IMR-90 (cell line): ENCODE measurements around the gene TRPV4. TPM values are rescaled to one million over a fixed set of nuclear protein-coding genes. Genes with fewer than 3 reads are reported as not detected.

Experiments
- ATAC-seq: fragments of 200-7000 bp; cut with Tn5 transposase; 2 replicates; pipeline ENCODE4 v1.9.1; 2020; ENCODE audit warnings: low read depth, mild to moderate bottlenecking, moderate library complexity
- BruUV-seq: library from RNA; stranded (reverse); fragments of 400-500 nt; replicated peaks from 2 replicates; lab custom pipeline; 2021; lab: Mats Ljungman, UMichigan
- CTCF ChIA-PET: fragments of 300-600 bp; formaldehyde crosslinking; extraction: SDS; loops from one replicate; lab custom pipeline; 2021; ENCODE audit warnings: antibody characterized with exemption; lab: Yijun Ruan, JAX
- POLR2A ChIA-PET: fragments of 300-600 bp; sonication (Branson Sonifier 250); formaldehyde crosslinking; loops from one replicate; lab custom pipeline; 2022; ENCODE audit warnings: antibody characterized with exemption; ENCODE audit not compliant: unreplicated experiment; lab: Charles Lee
- DNase-seq: peaks from one replicate; pipeline ENCODE4 v3.0.0; 2013
- H2AFZ ChIP-seq: replicated peaks from 2 replicates; pipeline ENCODE3; 2013; ENCODE audit warnings: low read length, mild to moderate bottlenecking; ENCODE audit not compliant: poor library complexity
- H2AK5ac ChIP-seq: 2 replicates; pipeline ENCODE4 v1.6.1; 2013; ENCODE audit warnings: low read depth, low read length, inconsistent platforms
- H2AK9ac ChIP-seq: replicated peaks from 2 replicates; pipeline ENCODE3; 2013; ENCODE audit warnings: mild to moderate bottlenecking, low read depth, low read length, moderate library complexity; ENCODE audit not compliant: poor library complexity
- H2BK120ac ChIP-seq: 2 replicates; pipeline ENCODE4 v1.6.1; 2013; ENCODE audit warnings: low read depth, low read length, inconsistent platforms
- H2BK15ac ChIP-seq: 3 replicates; pipeline ENCODE4 v1.6.1; 2013; ENCODE audit warnings: low read depth, low read length, inconsistent platforms
- H2BK20ac ChIP-seq: 2 replicates; pipeline ENCODE4 v1.6.1; 2013; ENCODE audit warnings: low read depth, mild to moderate bottlenecking, inconsistent platforms, low read length, moderate library complexity
- H2BK5ac ChIP-seq: 2 replicates; pipeline ENCODE4 v1.6.1; 2013; ENCODE audit warnings: mild to moderate bottlenecking, low read depth, low read length, inconsistent platforms; ENCODE audit not compliant: poor library complexity, severe bottlenecking
- H3K14ac ChIP-seq: replicated peaks from 2 replicates; pipeline ENCODE4 v1.6.1; 2013; ENCODE audit warnings: low read depth, low read length, inconsistent platforms
- H3K18ac ChIP-seq: 2 replicates; pipeline ENCODE4 v1.6.1; 2013; ENCODE audit warnings: low read depth, low read length, control low read depth
- H3K23ac ChIP-seq: 2 replicates; pipeline ENCODE4 v1.6.1; 2013; ENCODE audit warnings: low read depth, low read length, inconsistent platforms
- H3K27ac ChIP-seq: 2 replicates; pipeline ENCODE4 v1.5.1; 2013; ENCODE audit warnings: mild to moderate bottlenecking, control low read depth, low read length; ENCODE audit not compliant: insufficient read depth
- H3K27me3 ChIP-seq: 2 replicates; pipeline ENCODE4 v1.6.1; 2013; ENCODE audit warnings: low read length; ENCODE audit not compliant: control insufficient read depth, insufficient read depth
- H3K36me3 ChIP-seq: 2 replicates; pipeline ENCODE4 v1.6.1; 2013; ENCODE audit warnings: low read length, mixed read lengths; ENCODE audit not compliant: control insufficient read depth, insufficient read depth
- H3K4ac ChIP-seq: 2 replicates; pipeline ENCODE4 v1.6.1; 2013; ENCODE audit warnings: low read depth, low read length, inconsistent platforms
- H3K4me1 ChIP-seq: 2 replicates; pipeline ENCODE4 v1.6.1; 2013; ENCODE audit warnings: low read length, mixed read lengths; ENCODE audit not compliant: control insufficient read depth, insufficient read depth
- H3K4me2 ChIP-seq: 2 replicates; pipeline ENCODE4 v1.6.1; 2013; ENCODE audit warnings: low read depth, mild to moderate bottlenecking, control low read depth, low read length, moderate library complexity
- H3K4me3 ChIP-seq: 2 replicates; pipeline ENCODE4 v1.5.1; 2013; ENCODE audit warnings: low read depth, mild to moderate bottlenecking, control low read depth, low read length, moderate library complexity; ENCODE audit not compliant: insufficient read depth
- H3K56ac ChIP-seq: 2 replicates; pipeline ENCODE4 v1.6.1; 2013; ENCODE audit warnings: low read length, inconsistent platforms; ENCODE audit not compliant: insufficient read depth; ENCODE audit errors: extremely low read depth
- H3K79me1 ChIP-seq, 2 experiments: 2 replicates each; pipeline ENCODE4 v1.6.1; 2013; ENCODE audit warnings: low read length in 2 of 2, inconsistent platforms in 1 of 2, low read depth in 1 of 2
- H3K9ac ChIP-seq: 2 replicates; pipeline ENCODE4 v1.6.1; 2013; ENCODE audit warnings: low read depth, low read length, control low read depth
- H3K9me1 ChIP-seq: 2 replicates; pipeline ENCODE4 v1.6.1; 2013; ENCODE audit warnings: low read length, inconsistent platforms; ENCODE audit not compliant: insufficient read depth
- H3K9me3 ChIP-seq: 2 replicates; pipeline ENCODE4 v1.6.1; 2013; ENCODE audit warnings: low read length; ENCODE audit not compliant: control insufficient read depth, insufficient read depth
- H4K20me1 ChIP-seq: 2 replicates; pipeline ENCODE4 v1.6.1; 2013; ENCODE audit warnings: low read length, inconsistent platforms; ENCODE audit not compliant: insufficient read depth
- H4K5ac ChIP-seq: 2 replicates; pipeline ENCODE4 v1.6.1; 2013; ENCODE audit warnings: mild to moderate bottlenecking, low read depth, low read length, control low read depth
- H4K8ac ChIP-seq, 2 experiments: 2 replicates each; pipeline ENCODE4 v1.6.1; 2013; ENCODE audit warnings: low read depth in 2 of 2, low read length in 2 of 2, control low read depth in 1 of 2, inconsistent platforms in 1 of 2
- H4K91ac ChIP-seq: 2 replicates; pipeline ENCODE4 v1.6.1; 2013; ENCODE audit warnings: low read depth, low read length, inconsistent platforms; ENCODE audit not compliant: insufficient read depth
- MAZ ChIP-seq: IDR thresholded peaks from 2 replicates; pipeline ENCODE4 v1.6.1; 2012; ENCODE audit warnings: low read depth, mild to moderate bottlenecking, low read length, improper control_type of control experiment, moderate library complexity, borderline replicate concordance
- MXI1 ChIP-seq: IDR thresholded peaks from 2 replicates; pipeline ENCODE4 v1.6.1; 2012; ENCODE audit warnings: low read depth, mild to moderate bottlenecking, low read length, moderate library complexity, borderline replicate concordance
- NFE2L2 ChIP-seq: fragments of 150-350 bp; IDR thresholded peaks from 2 replicates; pipeline ENCODE4 v1.6.1; 2016; ENCODE audit warnings: low read depth, mild to moderate bottlenecking, low read length
- RAD21 ChIP-seq: IDR thresholded peaks from 2 replicates; pipeline ENCODE4 v1.6.1; 2012; ENCODE audit warnings: low read length, improper control_type of control experiment
- RCOR1 ChIP-seq: IDR thresholded peaks from 2 replicates; pipeline ENCODE4 v1.6.1; 2012; ENCODE audit warnings: mild to moderate bottlenecking, low read length, improper control_type of control experiment; ENCODE audit not compliant: insufficient replicate concordance
- SMC3 ChIP-seq: fragments of 150-350 bp; IDR thresholded peaks from 2 replicates; pipeline ENCODE4 v1.6.1; 2016; ENCODE audit warnings: low read depth, mild to moderate bottlenecking, antibody characterized with exemption, low read length, moderate library complexity
- WGBS, 2 experiments: methylation state at CpG; one replicate each; pipeline versions ENCODE4 v1.1.5 to v1.1.7; 2013; ENCODE audit warnings: missing lambda C conversion rate in 2 of 2; ENCODE audit not compliant: insufficient read length in 1 of 2; ENCODE audit errors: extremely low coverage in 2 of 2; 5-methylcytosine and 5-hydroxymethylcytosine counted together
- dilution Hi-C: fragments of 300-500 bp; cut with HindIII; formaldehyde crosslinking; loops from one replicate; pipeline ENCODE4 v1.14.3; 2018; ENCODE audit warnings: low sequenced_read_pairs; ENCODE audit not compliant: unreplicated experiment
- in situ Hi-C: fragments of 300-500 bp; cut with MboI; formaldehyde crosslinking; loops from 3 replicates; pipeline ENCODE4 v1.14.3; 2019; ENCODE audit warnings: low sequenced_read_pairs, inconsistent platforms, mixed read lengths
- intact Hi-C: fragments of 100-400 bp; cut with micrococcal nuclease; formaldehyde crosslinking; loops from 2 replicates; pipeline ENCODE4 v1.10.0; 2022
- polyA plus RNA-seq, 3 experiments: library from polyadenylated mRNA; depleted of rRNA; stranded (reverse); fragments of >200 nt; gene quantifications; 2 replicates each; pipeline ENCODE4 v1.2.3, GENCODE V29; 2012; ENCODE audit warnings: low replicate concordance in 1 of 3
- total RNA-seq: library from RNA; depleted of rRNA; stranded (reverse); fragments of >200 nt; gene quantifications from 2 replicates; pipeline ENCODE4 v1.2.3, GENCODE V29; 2012
- TF ChIP-seq, protein P1 (sequence below): conservative IDR thresholded peaks from 2 replicates; pipeline ENCODE4 v1.5.1; 2012; ENCODE audit warnings: mild to moderate bottlenecking, low read depth, low read length, improper control_type of control experiment
- TF ChIP-seq, protein P2 (sequence below): fragments of 150-350 bp; IDR thresholded peaks from 2 replicates; pipeline ENCODE4 v1.6.1; 2016; ENCODE audit warnings: low read depth, mild to moderate bottlenecking, low read length, moderate library complexity, borderline replicate concordance

The TRPV4 gene
- total and polyA plus RNA-seq, 2 of the 4 experiments (the other 2 are of a cell fraction) = 1.1 to 6.1 TPM

GRCh38 chr12:109830267-109830666 is 2.9 kb downstream of the TRPV4 start:
- H3K9me1 ChIP-seq = no peaks in the 10 kb centered on the region
- no peak overlapping the region for H3K14ac ChIP-seq
- no peak overlapping the region for H2BK15ac ChIP-seq
- no peaks in the 10 kb centered on the region for H3K27me3 ChIP-seq
- ChIA-PET CTCF (no interaction called here), POLR2A (no interaction called here)
- no peak overlapping the region for H3K18ac ChIP-seq
- H3K36me3 ChIP-seq = no peaks in the 10 kb centered on the region
- H3K9ac ChIP-seq = no peak overlapping the region
- no peak overlapping the region for H3K27ac ChIP-seq
- H4K8ac ChIP-seq = no peak overlapping the region
- H4K20me1 ChIP-seq = no peaks in the 10 kb centered on the region; the same call in 1 of the 2 replicates
- H2AK5ac ChIP-seq = no peak overlapping the region
- H3K56ac ChIP-seq = no peak overlapping the region
- BruUV-seq = no TSS peak
- no peak overlapping the region for H2BK5ac ChIP-seq
- no CpG with 5 or more reads among the region's 2 CpGs for WGBS, 2 experiments
- no peak overlapping the region for H3K4ac ChIP-seq
- H4K5ac ChIP-seq = no peak overlapping the region
- H2BK20ac ChIP-seq = no peak overlapping the region
- no peak overlapping the region for H2AK9ac ChIP-seq
- H2BK120ac ChIP-seq = no peak overlapping the region
- no peak for TF ChIP-seq RCOR1
- no peak for TF ChIP-seq NFE2L2
- TF ChIP-seq MAZ = no peak
- TF ChIP-seq MXI1 = no peak
- no peak for TF ChIP-seq RAD21
- TF ChIP-seq, protein P1, sequence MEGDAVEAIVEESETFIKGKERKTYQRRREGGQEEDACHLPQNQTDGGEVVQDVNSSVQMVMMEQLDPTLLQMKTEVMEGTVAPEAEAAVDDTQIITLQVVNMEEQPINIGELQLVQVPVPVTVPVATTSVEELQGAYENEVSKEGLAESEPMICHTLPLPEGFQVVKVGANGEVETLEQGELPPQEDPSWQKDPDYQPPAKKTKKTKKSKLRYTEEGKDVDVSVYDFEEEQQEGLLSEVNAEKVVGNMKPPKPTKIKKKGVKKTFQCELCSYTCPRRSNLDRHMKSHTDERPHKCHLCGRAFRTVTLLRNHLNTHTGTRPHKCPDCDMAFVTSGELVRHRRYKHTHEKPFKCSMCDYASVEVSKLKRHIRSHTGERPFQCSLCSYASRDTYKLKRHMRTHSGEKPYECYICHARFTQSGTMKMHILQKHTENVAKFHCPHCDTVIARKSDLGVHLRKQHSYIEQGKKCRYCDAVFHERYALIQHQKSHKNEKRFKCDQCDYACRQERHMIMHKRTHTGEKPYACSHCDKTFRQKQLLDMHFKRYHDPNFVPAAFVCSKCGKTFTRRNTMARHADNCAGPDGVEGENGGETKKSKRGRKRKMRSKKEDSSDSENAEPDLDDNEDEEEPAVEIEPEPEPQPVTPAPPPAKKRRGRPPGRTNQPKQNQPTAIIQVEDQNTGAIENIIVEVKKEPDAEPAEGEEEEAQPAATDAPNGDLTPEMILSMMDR = no peak
- TF ChIP-seq, protein P2, sequence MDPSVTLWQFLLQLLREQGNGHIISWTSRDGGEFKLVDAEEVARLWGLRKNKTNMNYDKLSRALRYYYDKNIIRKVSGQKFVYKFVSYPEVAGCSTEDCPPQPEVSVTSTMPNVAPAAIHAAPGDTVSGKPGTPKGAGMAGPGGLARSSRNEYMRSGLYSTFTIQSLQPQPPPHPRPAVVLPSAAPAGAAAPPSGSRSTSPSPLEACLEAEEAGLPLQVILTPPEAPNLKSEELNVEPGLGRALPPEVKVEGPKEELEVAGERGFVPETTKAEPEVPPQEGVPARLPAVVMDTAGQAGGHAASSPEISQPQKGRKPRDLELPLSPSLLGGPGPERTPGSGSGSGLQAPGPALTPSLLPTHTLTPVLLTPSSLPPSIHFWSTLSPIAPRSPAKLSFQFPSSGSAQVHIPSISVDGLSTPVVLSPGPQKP = no peak
- no peak for TF ChIP-seq SMC3
- no peaks in the 10 kb centered on the region for H3K9me3 ChIP-seq
- no peak for DNase-seq
- no peak overlapping the region for H3K23ac ChIP-seq
- no peak overlapping the region for H4K91ac ChIP-seq
- H3K4me2 ChIP-seq = no peak overlapping the region
- ATAC-seq = no peak
- H3K4me1 ChIP-seq = peaks cover 2% of the 10 kb centered on the region; the same call in 1 of the 2 replicates
- intact Hi-C loops = no loop called here
- dilution Hi-C loops = no loop called here
- no peak overlapping the region for H3K4me3 ChIP-seq
- in situ Hi-C loops = no loop called here
- H2AFZ ChIP-seq = no peak overlapping the region
- H3K79me1 ChIP-seq = 0 out of 4 replicates have a peak, but pooled peaks cover 0 to 3% of the 10 kb centered on the region in 2 experiments
